Measurements from ENCODE around the gene TUBB1.
"Not testable (repeated sequence)": the region's sequence is repeated elsewhere in the genome, so short reads cannot be mapped to it uniquely, and the experiment has no call there.

The TUBB1 gene

DNA sequence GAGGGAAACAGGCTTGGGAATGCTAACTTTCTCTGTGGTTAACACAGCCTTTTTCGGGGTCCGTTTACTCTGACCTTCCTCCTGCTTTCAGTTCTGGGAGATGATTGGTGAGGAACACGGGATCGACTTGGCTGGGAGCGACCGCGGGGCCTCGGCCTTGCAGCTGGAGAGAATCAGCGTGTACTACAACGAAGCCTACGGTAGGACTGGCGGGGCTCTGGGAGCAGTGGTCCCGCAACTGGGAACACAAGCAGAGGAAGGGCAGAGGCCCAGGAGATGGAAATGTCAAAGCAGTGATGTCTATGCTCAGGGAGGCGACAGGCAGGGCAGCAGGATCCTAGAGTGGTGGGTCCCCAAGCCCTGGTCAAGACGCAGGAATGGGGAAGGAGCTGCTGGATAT is 3.5 kb downstream of the TUBB1 start:
- no peak for DNase-seq (ENCODE audit: low spot score)

DNA sequence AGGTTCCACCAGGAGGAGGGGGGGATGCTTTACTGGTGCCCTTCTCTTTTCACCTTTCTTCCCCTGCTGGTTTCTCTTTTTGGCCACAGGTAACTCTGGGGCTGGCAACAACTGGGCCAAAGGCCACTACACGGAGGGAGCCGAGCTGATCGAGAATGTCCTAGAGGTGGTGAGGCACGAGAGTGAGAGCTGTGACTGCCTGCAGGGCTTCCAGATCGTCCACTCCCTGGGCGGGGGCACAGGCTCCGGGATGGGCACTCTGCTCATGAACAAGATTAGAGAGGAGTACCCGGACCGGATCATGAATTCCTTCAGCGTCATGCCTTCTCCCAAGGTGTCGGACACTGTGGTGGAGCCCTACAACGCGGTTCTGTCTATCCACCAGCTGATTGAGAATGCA is 4.4 kb downstream of the TUBB1 start:
- DNase-seq (ENCODE audit: low spot score), result no peak

DNA sequence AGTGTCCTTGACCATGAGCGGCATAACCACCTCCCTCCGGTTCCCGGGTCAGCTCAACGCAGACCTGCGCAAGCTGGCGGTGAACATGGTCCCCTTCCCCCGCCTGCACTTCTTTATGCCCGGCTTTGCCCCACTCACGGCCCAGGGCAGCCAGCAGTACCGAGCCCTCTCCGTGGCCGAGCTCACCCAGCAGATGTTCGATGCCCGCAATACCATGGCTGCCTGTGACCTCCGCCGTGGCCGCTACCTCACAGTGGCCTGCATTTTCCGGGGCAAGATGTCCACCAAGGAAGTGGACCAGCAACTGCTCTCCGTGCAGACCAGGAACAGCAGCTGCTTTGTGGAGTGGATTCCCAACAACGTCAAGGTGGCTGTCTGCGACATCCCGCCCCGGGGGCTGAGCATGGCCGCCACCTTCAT is 4.9 kb downstream of the TUBB1 start:
- DNase-seq (ENCODE audit: low spot score), result no peak

DNA sequence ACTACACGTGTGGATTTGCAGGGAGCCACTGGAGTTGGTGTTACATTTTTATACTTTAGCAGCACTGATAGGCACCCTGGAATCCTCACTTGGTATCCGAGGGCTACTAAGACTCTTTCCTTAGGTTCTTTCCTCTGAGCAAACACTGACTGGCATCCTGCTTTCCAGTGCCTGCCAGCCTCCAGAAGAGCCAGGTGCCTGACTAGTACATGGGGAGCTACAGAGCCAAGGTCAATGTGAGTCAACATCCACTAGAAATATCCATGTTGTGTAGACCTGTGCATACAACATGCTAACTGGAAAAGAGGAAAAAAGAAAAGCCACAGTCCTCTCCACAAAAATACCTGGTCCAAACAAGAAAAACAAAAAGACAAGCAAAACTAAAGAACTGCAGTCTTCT is 5.9 kb downstream of the TUBB1 start:
- no peak for DNase-seq (ENCODE audit: low spot score)

DNA sequence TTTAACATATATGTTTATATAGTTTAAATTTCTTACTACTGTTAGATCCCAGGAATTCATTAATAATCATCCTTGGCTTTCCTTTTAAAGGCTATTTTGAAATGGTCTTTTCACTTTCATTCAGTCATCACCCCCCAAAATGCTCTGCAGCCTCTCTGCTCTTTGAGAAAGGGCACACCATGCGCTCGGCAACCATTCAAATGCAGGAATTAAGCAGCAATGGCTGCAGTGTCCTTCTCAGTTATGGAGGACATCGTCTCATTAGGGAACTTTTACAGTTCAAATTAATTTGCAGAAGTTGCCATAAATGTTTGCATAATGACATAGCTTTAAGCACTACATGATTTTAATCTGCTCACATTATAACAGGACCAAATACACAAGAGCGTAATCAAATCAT is 6.3 kb downstream of the TUBB1 start:
- DNase-seq (ENCODE audit: low spot score), result no peak

DNA sequence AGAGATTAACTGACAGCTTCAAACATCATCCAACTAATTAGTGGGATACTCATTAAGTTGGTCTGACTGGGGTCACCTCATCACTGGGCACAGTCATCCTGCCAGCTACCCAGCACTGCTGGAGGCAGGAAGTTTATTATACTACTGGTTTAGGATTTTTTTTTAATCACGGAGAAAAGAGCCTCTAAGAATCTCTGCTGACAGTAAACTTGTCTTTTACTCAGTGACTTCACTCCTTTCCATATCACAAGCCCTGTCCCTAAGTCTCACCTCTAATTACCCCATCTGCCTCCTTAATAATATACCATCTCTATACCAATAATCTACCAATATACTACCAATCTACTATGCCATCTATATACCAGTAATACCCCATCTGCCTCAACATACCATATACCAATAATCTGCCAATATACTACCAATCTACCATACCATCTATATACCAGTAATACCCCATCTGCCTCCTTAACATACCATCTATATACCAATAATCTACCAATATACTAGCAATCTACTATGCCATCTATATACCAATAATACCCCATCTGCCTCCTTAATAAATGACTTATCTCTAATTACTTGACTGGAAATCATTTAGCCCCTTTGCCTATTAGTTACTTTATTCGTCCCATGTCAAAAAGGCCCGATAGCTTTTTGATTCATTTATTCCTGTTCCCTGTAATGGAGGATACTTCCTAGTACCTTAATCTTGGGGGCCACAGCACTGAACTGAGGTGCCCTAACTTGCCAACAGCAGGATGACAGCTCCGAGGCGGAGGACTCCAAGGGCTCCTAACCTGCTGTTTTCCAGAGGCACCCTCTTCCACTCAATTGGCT is 7.9 kb downstream of the TUBB1 start:
- no peak for DNase-seq (ENCODE audit: low spot score)

DNA sequence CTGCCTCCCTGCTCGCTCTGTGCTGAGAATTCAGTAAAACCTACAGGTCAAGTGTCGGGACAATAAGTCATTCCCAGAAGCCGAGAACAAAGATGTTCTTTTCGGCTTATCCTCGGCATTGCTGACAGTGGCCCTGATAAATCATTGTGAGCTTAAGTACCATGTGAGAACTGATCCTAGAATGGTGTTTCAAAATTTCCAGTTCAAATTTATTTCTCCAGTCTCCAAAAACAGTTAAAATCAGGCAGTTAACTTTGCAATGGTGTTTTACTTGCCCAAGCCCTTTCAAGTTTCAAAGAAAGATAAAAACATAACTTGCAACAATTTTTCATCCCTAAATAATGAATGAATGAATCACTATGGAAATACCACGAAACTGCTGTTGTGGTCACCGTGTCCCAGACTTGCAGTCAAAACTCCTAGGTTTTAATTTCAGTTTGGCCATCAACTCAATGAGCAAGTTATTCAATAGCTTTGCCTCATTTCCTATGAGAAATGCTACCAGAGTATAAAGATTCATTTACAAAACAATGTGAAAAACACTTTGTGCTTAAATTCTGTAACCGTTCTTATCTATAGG is 8.6 kb downstream of the TUBB1 start:
- DNase-seq (ENCODE audit: low spot score), result no peak

DNA sequence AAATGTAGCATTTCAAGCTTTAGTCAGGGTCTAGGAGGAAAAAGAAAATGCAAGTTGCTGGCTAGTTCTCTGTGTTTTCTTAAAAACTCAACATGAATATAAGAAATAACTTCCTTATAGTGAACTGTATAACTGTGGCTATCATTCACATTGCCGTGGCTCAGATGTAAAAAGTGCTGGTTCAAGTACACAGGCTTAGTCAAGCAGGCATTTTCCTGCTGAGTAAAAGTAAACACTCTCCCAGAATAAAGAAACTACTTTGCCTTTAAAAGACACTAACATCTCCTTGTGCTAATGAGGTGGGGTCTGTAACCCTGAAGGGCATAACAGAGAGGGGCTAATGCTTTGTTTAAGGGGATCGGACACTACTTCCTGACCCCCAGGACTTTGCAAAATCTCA is 9.6 kb downstream of the TUBB1 start:
- no peak for DNase-seq (ENCODE audit: low spot score)

DNA sequence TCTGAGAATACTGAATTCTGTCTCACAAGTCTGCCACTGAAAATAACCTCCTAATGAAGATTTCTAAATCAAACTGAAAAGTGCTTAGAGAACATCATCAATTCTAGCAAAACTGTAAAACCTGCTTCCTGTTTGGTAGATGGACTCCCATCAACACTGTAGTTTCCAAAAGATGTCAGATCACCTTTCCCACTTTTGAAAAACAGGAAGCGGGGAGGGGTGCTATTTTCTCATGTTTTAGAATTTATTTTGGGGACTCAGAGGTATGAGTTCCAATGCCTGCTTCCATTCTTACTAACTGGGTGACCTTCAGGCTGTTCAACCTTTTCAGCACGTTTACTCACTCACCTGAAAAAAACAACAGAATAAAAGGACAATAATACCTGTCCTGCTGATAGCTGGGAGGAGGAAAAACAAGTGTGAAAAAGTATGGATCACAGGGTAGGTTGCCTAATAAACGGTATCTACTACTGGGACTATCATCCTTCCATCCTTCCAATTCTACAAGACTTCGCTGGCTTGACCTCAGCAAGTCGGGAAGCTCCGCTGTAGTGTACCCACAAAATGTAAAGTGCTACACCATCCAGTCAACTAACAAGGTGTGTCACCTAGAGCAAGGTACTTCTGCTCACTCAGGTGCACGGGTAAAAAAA is 11.8 kb downstream of the TUBB1 start:
- no peak for DNase-seq (ENCODE audit: low spot score)

DNA sequence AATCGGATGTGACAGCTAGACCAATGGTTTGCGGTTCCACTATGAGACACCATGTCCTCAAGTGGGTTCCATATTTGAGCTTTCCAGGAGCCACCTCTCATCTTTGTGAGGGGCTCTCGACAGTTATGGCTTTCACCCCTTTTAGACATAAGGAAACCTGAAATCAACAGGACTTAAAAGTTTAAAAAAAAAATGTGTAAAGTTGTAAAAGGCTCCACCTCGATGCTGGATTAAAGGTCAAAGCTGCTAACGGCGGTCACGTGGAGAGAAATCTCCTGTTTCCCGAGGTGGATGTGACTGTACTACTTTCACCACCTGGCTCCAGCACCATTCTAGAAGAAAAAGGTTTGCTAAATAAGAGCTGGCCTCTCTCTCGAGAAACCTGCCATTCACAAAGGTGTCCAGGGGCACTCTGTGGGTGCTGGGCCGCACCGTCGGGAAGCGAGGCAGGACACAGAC is 12.4 kb downstream of the TUBB1 start:
- no peak for DNase-seq (ENCODE audit: low spot score)

DNA sequence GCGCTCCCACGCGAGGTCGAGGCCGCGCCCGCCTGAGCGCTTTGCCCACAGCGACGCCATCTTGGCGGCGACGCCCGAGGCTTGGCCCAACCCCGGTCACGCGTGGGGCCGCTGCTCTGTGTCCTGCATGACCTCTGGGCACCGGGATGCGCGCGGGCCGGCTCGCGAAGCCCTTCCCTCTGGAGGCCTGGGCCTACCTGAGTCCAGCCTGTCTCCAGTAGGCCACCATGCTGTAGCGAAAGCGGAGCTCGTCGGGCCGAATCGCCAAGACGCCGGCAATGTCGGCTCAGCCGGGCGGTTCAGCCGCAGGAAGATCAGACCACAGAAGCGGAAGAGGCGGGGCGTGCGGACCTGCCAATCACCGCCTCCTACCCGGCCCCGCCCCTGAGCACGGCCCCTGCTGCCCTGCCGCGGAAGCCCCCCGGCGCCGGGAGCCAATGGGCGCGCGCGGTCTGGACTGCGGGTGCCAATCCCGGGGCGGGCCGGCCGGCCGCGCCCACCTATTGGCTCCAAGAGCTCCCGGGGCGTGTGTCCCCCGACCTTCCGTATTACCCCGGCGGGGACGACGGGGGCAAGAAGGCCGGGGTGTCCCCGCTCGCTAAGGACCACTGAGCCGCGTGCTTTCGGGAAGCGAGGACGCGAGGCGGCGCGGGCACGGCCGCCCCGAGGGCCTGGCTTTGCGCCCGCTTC is 12.9 kb downstream of the TUBB1 start, which contains the start of gene ATP5F1E:
Gene ATP5F1E, minus strand, starts transcription at position 313 of the 690 bp plus-strand sequence. Its CDS starts 84 bp downstream, at position 229.
- peak; percentile 95 for DNase-seq (ENCODE audit: low spot score)

DNA sequence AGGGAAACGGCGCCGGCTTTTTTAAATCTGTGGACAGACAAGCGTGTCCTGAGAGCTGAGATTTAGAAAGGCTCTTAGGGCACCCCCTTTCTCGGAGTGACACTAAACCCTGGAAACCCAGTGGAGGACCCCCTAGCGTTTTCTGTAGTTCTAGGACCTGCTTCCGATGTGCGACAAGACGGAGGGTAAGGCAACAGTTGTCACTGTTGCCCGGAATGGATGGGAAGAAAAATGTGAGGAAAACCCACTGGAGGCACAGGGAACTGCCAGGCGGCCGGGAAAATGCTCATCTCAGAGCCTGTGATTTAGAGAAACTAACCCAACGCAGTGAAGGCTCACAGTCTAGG is 13.5 kb downstream of the TUBB1 start:
- DNase-seq (ENCODE audit: low spot score), result peak; percentile 55

DNA sequence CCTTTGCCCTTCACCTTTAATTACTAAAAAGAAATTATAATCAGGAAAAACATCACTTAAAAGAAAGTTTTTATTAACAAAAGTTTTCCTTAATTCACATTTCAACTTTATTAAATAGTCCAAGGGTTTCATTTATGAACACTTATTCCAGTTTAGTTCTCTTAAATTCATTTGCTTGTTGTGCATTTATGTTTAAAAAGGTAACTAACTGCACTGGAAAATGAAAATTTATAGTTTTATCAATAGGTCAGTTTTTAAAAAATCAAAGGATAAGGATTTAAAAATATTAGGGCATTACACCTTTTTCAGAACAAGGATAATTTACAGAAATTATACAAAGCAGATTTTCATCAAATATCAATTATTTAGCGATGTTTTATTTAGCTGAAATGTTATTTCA is 13.9 kb downstream of the TUBB1 start:
- no peak for DNase-seq (ENCODE audit: low spot score)

DNA sequence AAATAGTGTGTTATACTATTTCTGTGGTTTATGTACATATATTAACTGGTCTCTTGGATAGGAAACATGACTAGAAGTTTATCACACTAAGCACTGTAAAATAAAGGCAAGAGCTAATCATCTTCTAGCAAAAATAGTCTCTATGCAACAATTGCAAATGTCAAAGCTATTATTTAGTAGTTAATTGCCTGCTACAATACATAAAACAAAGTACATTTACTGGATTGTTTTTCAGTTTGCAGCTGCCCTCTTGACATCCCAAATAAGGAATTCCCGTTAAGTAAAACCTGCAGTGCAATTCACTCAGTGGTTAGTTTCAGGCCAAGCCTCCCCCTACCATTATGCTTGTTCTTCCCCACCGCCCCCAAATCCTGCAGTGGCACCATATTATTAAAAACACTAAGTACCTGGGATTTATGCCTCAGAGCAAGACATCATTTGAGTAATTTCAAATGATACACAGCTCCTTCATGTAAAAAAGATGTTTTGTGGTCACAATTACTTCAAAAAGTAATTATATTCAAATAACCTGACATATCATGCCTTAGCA is 14.5 kb downstream of the TUBB1 start:
- no peak for DNase-seq (ENCODE audit: low spot score)

DNA sequence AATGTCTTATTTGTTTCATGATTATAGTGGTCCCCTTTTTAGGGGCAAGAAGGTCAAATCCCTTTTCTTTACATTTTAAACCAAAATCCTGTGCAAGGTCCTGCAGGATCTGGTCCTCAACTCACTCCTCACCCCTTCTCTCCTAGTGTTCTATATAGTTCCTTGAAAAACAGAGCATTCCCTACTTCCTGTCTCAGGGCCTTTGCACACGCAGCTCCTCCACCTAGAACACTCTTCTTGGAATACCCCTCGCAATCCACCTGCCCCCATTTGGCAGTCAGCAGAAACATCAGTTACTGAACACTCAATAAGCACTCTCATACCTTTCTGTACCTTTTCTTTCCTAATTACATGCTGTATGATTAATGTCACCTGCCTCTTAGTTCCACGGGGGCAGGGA is 16.2 kb downstream of the TUBB1 start:
- DNase-seq (ENCODE audit: low spot score), result no peak

DNA sequence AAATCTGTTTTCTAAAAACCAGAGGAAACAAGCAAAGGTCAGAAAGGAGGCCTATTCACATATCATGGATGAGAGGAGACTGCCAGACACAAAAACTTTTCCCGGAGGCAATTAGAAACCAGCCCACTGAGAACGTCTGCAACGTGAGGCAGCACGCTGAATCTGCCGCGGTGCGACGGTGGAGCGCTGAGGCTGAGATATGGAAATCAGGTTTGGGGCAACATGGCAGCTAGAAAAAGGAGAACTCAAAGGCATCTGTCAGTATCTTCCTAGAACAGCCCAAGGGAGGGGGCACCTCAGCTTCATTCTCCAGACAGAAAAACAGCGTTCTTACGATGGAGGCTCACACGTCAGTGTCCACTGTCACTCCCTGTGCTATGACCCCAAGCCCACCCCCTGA is 18.2 kb downstream of the TUBB1 start:
- DNase-seq (ENCODE audit: low spot score), result no peak

DNA sequence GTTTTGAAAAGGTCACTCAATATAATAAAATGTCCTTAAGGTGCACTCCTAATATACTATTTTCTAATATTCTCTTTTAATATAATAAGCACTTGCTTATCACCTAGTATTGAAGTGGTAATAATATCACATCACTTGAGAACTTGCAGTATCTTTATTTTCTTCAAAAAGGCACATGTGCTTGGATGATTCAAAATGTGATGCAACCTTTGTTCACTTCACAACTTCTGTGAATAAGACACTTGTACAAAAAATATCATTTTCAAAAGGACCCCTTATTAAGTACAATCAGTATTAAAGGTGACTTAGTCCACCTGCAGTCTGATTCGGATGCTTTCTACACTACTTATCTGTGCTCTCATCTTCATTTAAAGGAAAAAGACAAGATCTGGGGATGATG is 20.0 kb downstream of the TUBB1 start:
- DNase-seq (ENCODE audit: low spot score), result no peak

DNA sequence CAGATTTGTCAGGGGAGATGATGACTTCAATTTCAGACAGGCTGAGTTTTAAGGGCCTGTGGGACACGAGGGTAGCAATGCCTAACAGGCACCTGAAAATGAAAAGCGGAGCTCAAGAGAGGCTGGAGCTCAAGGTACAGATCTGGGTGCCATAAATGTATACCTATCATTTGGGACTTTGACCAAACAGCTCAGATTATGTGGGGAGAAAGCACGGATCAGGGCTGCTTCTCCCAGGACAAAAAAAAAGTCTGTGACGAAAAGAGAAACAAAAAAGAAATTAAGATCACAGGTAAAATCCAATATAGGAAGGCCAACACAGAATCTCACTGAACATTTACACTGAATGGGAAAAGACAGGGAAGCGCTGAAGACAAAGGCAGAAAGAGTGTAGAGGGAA is 21.4 kb downstream of the TUBB1 start:
- no peak for DNase-seq (ENCODE audit: low spot score)

DNA sequence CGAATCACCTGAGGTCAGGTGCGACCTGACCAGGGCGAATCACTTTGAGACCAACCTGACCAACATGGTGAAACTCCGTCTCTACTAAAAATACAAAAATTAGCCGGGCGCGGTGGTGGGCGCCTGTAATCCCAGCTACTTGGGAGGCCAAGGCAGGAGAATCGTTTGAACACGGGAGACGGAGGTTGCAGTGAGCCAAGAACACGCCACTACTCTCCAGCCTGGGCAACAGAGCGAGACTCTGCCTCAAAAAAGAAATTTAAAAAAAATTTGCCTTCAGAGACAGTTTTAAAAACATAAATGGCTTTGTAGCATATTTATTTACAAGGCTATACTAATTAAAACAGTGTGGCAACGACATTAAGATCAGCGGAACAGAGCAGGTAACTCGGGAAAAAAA is 22.3 kb downstream of the TUBB1 start:
- DNase-seq (ENCODE audit: low spot score), result not testable (repeated sequence)

DNA sequence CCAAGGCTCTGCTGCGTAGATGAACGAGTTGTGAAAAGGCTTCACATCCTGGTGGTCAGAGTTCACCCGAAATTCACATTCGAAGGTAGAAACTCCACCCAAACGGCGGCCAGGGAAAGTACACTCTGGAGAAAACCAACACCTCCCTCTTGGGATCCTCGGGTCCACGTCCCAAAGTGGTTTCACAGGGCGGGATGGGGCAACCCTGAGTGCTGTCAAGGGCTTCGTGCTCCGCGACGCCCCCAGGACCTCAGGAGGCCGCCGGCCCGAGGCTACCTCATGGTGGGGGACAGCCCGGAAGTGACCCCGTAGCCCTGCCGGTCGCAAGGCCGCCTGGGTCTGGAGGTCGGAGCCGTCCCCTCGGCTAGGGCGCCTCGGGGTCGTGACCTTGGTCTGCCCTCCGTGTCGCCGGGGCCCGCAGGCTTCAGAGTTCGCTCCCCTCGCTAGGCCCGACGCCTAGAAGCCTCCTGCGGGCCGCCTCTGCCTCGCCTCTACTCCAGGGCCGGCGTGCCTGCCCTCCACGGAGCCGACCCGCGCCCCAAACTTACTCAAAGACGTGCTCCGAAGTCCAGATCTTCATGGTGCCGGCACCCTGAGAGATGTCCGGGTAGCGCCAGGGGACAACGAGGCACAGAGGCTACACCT is 23.0 kb downstream of the TUBB1 start, which contains the start of gene PRELID3B:
Gene PRELID3B, minus strand, starts transcription at position 636 of the 645 bp plus-strand sequence. Its CDS starts 56 bp downstream, at position 580.
- no peak for DNase-seq (ENCODE audit: low spot score)

DNA sequence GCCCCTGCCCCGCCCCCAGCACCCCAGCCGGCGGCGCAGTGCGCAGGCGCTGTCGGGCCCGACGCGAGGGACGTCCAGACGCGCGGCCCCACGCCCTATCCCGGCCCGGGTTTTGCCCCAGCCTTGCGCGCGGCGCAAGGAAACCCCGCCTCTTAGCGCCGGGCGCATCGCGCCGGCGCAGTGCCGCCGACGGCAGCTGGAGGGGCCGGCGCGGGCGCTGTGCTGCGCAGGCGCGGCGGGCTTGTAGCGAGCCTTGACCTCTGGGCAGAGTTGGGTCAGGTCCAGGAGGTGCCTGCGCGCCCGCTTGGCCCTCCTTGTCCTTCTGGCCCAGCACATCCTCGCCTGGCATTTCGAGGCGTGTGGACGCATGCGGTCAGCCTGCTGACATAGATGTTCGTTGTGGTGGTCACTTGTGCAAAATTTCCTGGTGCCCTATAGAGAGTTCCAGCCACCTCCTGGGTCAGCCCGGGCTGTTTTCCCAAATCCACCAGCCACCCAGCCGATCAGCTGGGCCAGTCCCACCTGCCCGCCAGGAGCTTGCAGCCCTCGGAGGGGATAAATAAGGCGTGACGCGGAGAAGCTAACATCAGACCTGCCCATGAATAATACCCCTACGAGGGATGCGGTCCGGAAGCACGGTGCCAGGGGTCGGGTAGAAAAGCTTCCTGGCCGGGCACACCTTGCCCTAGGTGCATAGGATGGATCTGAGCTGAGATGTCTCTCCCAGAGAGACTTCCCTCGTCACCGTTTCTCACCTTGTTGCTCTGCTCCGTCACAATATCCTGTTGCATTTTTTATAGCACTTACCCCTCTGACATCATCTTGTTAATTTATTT is 23.8 kb downstream of the TUBB1 start:
- DNase-seq (ENCODE audit: low spot score), result peak; percentile 94

Measured in HuH-7.5 (cell line).